ENCODE measurements around the gene DDIT4L. TPM values are rescaled to one million over a fixed set of nuclear protein-coding genes. Genes with fewer than 3 reads are reported as not detected.
A peak's percentile ranks its signal among the peaks of the same experiment; 100 is the strongest.
"Not testable (repeated sequence)": the region's sequence is repeated elsewhere in the genome, so short reads cannot be mapped to it uniquely, and the experiment has no call there.

The DDIT4L gene
- total RNA-seq, 1 donor from 2014 or later = 9.6 TPM

GRCh38 chr4:100166297-100167039, 23.8 kb downstream of the DDIT4L start:
- peak; percentile 41 for DNase-seq (ENCODE audit: low read depth)

GRCh38 chr4:100165809-100166208, 24.5 kb downstream of the DDIT4L start:
- no peak for DNase-seq (ENCODE audit: low read depth)

GRCh38 chr4:100164808-100165760, 25.2 kb downstream of the DDIT4L start:
- no peak for DNase-seq (ENCODE audit: low read depth)

GRCh38 chr4:100162027-100162685, 28.1 kb downstream of the DDIT4L start:
- no peak for DNase-seq (ENCODE audit: low read depth)

- no peak for DNase-seq (ENCODE audit: low read depth)
Observed at GRCh38 chr4:100149190-100149589, 41.1 kb downstream of the DDIT4L start.

- DNase-seq (ENCODE audit: low read depth) = peak; percentile 56
Observed at GRCh38 chr4:100147684-100148083, 42.6 kb downstream of the DDIT4L start.

GRCh38 chr4:100147198-100147597, 43.1 kb downstream of the DDIT4L start:
- DNase-seq (ENCODE audit: low read depth) = no peak

GRCh38 chr4:100146756-100147155, 43.5 kb downstream of the DDIT4L start:
- DNase-seq (ENCODE audit: low read depth) = no peak

GRCh38 chr4:100137320-100137719, 52.9 kb downstream of the DDIT4L start:
- DNase-seq (ENCODE audit: low read depth) = not testable (repeated sequence)

Other genes starting within 250 kb of the DDIT4L start
- gene DNAJB14, start 243.8 kb downstream of the DDIT4L start, total RNA-seq = 33.1 and 39.7 TPM in 2 replicates
- 127 TPM in 2 replicates for gene H2AZ1, start 240.2 kb downstream of the DDIT4L start, total RNA-seq